OCI-LY7 (cell line): Measurements from ENCODE around the gene ANK3. TPM values are rescaled to one million over a fixed set of nuclear protein-coding genes. Genes with fewer than 3 reads are reported as not detected.

ENCODE experiments used
- BruUV-seq: library from RNA; stranded (reverse); fragments of 400-500 nt; replicated peaks from 2 replicates; lab custom pipeline; 2021; lab: Mats Ljungman, UMichigan
- CTCF ChIA-PET: fragments of 300-600 bp; sonication (Branson Sonifier 250); formaldehyde crosslinking; loops from one replicate; lab custom pipeline; 2022; ENCODE audit warnings: antibody characterized with exemption; ENCODE audit not compliant: unreplicated experiment; lab: Charles Lee
- POLR2A ChIA-PET: fragments of 300-600 bp; sonication (Branson Sonifier 250); formaldehyde crosslinking; loops from one replicate; lab custom pipeline; 2022; ENCODE audit warnings: antibody characterized with exemption; lab: Charles Lee
- DNase-seq: peaks from one replicate; pipeline ENCODE4 v3.0.0-alpha.2; 2015; ENCODE audit warnings: low spot score
- H2AFZ ChIP-seq: fragments of 200-600 bp; sonication (generic), shearing (Covaris generic); 2 replicates; pipeline ENCODE4 v1.6.1; 2014; ENCODE audit warnings: mild to moderate bottlenecking, antibody characterized with exemption, low read length, moderate library complexity
- H3K27ac ChIP-seq: fragments of 200-600 bp; sonication (generic); 2 replicates; pipeline ENCODE4 v1.5.1; 2014; ENCODE audit warnings: mixed run types, low read depth, mild to moderate bottlenecking, moderate library complexity, low read length, inconsistent platforms; ENCODE audit not compliant: poor library complexity, severe bottlenecking
- H3K36me3 ChIP-seq: fragments of 200-600 bp; sonication (generic); 2 replicates; pipeline ENCODE4 v1.6.1; 2014; ENCODE audit warnings: mild to moderate bottlenecking, antibody characterized with exemption, low read length, moderate library complexity, mixed read lengths; ENCODE audit not compliant: insufficient read depth
- H3K4me1 ChIP-seq: fragments of 200-600 bp; sonication (generic); 2 replicates; pipeline ENCODE4 v1.5.1; 2014; ENCODE audit warnings: mild to moderate bottlenecking, low read length; ENCODE audit not compliant: insufficient read depth, poor library complexity, severe bottlenecking
- H3K4me2 ChIP-seq: fragments of 200-600 bp; sonication (generic); 2 replicates; pipeline ENCODE4 v1.6.1; 2014; ENCODE audit warnings: mild to moderate bottlenecking, low read length
- H3K4me3 ChIP-seq: fragments of 200-600 bp; sonication (generic); 2 replicates; pipeline ENCODE4 v1.5.1; 2014; ENCODE audit warnings: mild to moderate bottlenecking, low read depth, low read length; ENCODE audit not compliant: poor library complexity, severe bottlenecking
- H3K79me2 ChIP-seq: fragments of 200-600 bp; sonication (generic); 2 replicates; pipeline ENCODE4 v1.6.1; 2016; ENCODE audit warnings: low read depth, mild to moderate bottlenecking, low read length, moderate library complexity, mixed read lengths; ENCODE audit not compliant: insufficient read depth
- H3K9me2 ChIP-seq: fragments of 200-600 bp; sonication (generic); 2 replicates; pipeline ENCODE4 v1.6.1; 2016; ENCODE audit warnings: mild to moderate bottlenecking, low read length, mixed read lengths; ENCODE audit not compliant: insufficient read depth
- H3K9me3 ChIP-seq: fragments of 200-600 bp; sonication (generic); 2 replicates; pipeline ENCODE4 v1.6.1; 2014; ENCODE audit warnings: mild to moderate bottlenecking, mixed run types, low read length, mixed read lengths
- H4K20me1 ChIP-seq: fragments of 200-600 bp; sonication (generic); 2 replicates; pipeline ENCODE4 v1.6.1; 2014; ENCODE audit warnings: mild to moderate bottlenecking, antibody characterized with exemption, low read length, moderate library complexity, mixed read lengths; ENCODE audit not compliant: insufficient read depth
- EZH2phosphoT487 ChIP-seq: fragments of 200-600 bp; sonication (generic); IDR thresholded peaks from 2 replicates; pipeline ENCODE4 v1.6.1; 2018; ENCODE audit warnings: low read depth, borderline replicate concordance, mild to moderate bottlenecking, mixed run types, antibody characterized with exemption, low read length, moderate library complexity, mixed read lengths
- intact Hi-C: fragments of 100-400 bp; cut with micrococcal nuclease; formaldehyde crosslinking; loops from one replicate; pipeline ENCODE4 v1.10.0; 2022; ENCODE audit not compliant: unreplicated experiment
- total RNA-seq, 2 experiments: library from RNA; depleted of rRNA in 1 of 2; stranded (reverse); fragments of >200 nt in 1 of 2; shearing (Covaris generic) in 1 of 2; gene quantifications; 2 replicates each; pipeline ENCODE4 v1.2.3, GENCODE V29; 2014 to 2022
- TF ChIP-seq, protein P1 (sequence below): fragments of 200-600 bp; sonication (generic); conservative IDR thresholded peaks from 2 replicates; pipeline ENCODE4 v1.5.1; 2014; ENCODE audit warnings: mild to moderate bottlenecking, antibody characterized with exemption, low read length, moderate library complexity, mixed read lengths

Gene ANK3
- total RNA-seq, 2 experiments from 2014 or later, result 0.13 to 0.49 TPM

DNA sequence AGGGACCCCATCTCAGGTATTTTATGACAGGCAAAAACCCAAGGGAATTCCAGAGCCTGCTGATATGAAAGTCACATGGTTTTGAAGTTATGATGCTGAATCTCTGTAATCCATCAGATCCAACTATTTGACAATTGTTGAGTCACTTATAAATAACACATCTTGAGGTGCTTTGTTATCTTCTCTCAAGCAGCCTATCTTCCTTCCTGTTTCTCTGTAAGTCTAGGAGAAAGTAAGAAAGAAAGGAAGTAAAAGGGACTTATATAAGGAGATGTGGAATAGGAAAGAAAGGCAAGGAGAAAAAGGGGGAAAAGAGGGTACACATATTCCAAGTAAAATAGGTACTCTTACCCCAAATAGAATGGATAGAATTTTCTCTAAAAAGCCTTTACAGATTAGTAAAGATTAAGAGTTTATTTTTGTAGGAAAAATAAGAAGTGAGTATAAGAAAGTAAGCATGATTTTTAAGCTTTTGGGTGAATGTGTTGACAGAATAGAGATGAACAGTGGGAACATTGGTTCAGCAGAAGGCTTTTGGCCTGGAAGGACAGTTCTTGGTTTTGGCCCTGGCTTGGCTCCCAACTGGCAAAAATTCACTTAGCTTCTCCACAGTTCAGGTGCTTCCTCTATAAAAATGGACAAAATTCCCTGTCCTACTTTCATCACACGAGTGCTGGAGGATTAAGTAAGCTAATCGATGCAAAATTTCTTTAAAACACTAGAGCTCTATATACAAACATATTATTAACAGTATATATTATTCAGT, 39.6 kb upstream of the ANK3 start:
- Histone ChIP-seq H3K9me3 (no peaks in the 10 kb centered on the region), H3K36me3 (no peaks in the 10 kb centered on the region), H3K79me2 (no peaks in the 10 kb centered on the region), H4K20me1 (no peaks in the 10 kb centered on the region), H3K27ac (no peak overlapping the region), H3K4me2 (no peak overlapping the region), H2AFZ (no peak overlapping the region), H3K4me3 (no peak overlapping the region), H3K9me2 (no peaks in the 10 kb centered on the region), H3K4me1 (no peaks in the 10 kb centered on the region)
- ChIA-PET POLR2A (interaction anchor here (0.5 to 1.5 kb wide), 4 partner anchors 10 to 225 kb away, joined by 3 to 4 read pairs (median 4); no protein-coding TSS in a partner anchor), CTCF (no interaction called here)
- BruUV-seq, result no TSS peak
- no peak for DNase-seq
- TF ChIP-seq, protein P1, sequence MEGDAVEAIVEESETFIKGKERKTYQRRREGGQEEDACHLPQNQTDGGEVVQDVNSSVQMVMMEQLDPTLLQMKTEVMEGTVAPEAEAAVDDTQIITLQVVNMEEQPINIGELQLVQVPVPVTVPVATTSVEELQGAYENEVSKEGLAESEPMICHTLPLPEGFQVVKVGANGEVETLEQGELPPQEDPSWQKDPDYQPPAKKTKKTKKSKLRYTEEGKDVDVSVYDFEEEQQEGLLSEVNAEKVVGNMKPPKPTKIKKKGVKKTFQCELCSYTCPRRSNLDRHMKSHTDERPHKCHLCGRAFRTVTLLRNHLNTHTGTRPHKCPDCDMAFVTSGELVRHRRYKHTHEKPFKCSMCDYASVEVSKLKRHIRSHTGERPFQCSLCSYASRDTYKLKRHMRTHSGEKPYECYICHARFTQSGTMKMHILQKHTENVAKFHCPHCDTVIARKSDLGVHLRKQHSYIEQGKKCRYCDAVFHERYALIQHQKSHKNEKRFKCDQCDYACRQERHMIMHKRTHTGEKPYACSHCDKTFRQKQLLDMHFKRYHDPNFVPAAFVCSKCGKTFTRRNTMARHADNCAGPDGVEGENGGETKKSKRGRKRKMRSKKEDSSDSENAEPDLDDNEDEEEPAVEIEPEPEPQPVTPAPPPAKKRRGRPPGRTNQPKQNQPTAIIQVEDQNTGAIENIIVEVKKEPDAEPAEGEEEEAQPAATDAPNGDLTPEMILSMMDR, result no peak
- TF ChIP-seq EZH2phosphoT487, result no peak
- intact Hi-C loops, result no loop called here

DNA sequence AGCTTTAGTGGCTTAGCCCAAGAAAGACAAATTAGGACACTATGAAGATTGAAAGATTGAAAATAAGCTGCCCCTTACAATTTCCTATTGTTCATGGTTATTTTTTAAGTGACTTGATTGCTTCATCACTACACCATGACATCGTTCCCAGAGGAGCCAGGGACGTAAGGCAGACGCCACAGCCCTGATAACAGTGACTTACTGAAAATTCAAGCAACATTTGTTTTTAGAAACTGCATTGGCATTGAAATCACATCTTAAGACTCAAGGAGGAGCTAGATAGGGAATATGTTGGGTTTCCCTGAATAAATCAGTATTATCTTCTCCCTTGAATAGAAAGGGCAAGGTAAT, 38.7 kb upstream of the ANK3 start:
- BruUV-seq, result no TSS peak
- Histone ChIP-seq H3K9me3 (no peaks in the 10 kb centered on the region), H3K4me1 (no peaks in the 10 kb centered on the region), H3K9me2 (no peaks in the 10 kb centered on the region), H3K79me2 (no peaks in the 10 kb centered on the region), H3K27ac (no peak overlapping the region), H4K20me1 (no peaks in the 10 kb centered on the region), H3K36me3 (no peaks in the 10 kb centered on the region), H2AFZ (no peak overlapping the region), H3K4me2 (no peak overlapping the region), H3K4me3 (no peak overlapping the region)
- TF ChIP-seq, protein P1, result no peak
- no peak for TF ChIP-seq EZH2phosphoT487
- intact Hi-C loops, result no loop called here
- ChIA-PET CTCF (no interaction called here), POLR2A (no interaction called here)
- DNase-seq, result no peak

- BruUV-seq, result no TSS peak
- Histone ChIP-seq H3K4me2 (no peak overlapping the region), H3K79me2 (no peaks in the 10 kb centered on the region), H3K9me3 (no peaks in the 10 kb centered on the region), H3K9me2 (no peaks in the 10 kb centered on the region), H4K20me1 (no peaks in the 10 kb centered on the region), H3K4me3 (no peak overlapping the region), H3K36me3 (no peaks in the 10 kb centered on the region), H3K27ac (no peak overlapping the region), H3K4me1 (no peaks in the 10 kb centered on the region), H2AFZ (no peak overlapping the region)
- CTCF ChIA-PET, result no interaction called here
- POLR2A ChIA-PET, result interaction anchor here (0.7 kb wide), 1 partner anchor 327 kb away, joined by 3 read pairs; no protein-coding TSS in a partner anchor
- intact Hi-C loops, result no loop called here
- TF ChIP-seq EZH2phosphoT487, result no peak
- TF ChIP-seq, protein P1, result no peak
- DNase-seq, result no peak
Measured at GRCh38 chr10:60427709-60428386, 38.2 kb upstream of the ANK3 start.
